Measurements from ENCODE around the gene SLC13A2. TPM values are rescaled to one million over a fixed set of nuclear protein-coding genes. Genes with fewer than 3 reads are reported as not detected.

Gene SLC13A2
- total RNA-seq, 2 experiments from 2014 or later: not detected

GRCh38 chr17:28503420-28503819, 30.0 kb downstream of the SLC13A2 start:
- ChIA-PET POLR2A (no interaction called here), CTCF (interaction anchor here (0.8 kb wide), 1 partner anchor 45 kb away, joined by 4 read pairs; no protein-coding TSS in a partner anchor)
- no peak for DNase-seq
- no peaks in the 10 kb centered on the region for H3K9me3 Mint-ChIP-seq
- intact Hi-C loops (cut with DNase I, micrococcal nuclease): no loop called here
- H3K27me3 ChIP-seq (ENCODE audit: control insufficient read depth in 1 of 2, insufficient read depth in 2 of 2, low read length in 2 of 2): peaks cover 0 to 8% of the 10 kb centered on the region in 2 experiments
- H3K27ac Mint-ChIP-seq: no peak overlapping the region
- H3K4me1 Mint-ChIP-seq (ENCODE audit: low read depth): no peaks in the 10 kb centered on the region
- TF ChIP-seq CTCF (IDR thresholded peaks at IDR 0.05): no peak
- H3K9me3 ChIP-seq (ENCODE audit: control insufficient read depth in 1 of 2, insufficient read depth in 1 of 2, low read length in 2 of 2): no peaks in the 10 kb centered on the region
- H3K4me3 Mint-ChIP-seq: no peak overlapping the region
- H3K36me3 ChIP-seq (ENCODE audit: insufficient read depth, low read length): no peaks in the 10 kb centered on the region
- H3K4me1 ChIP-seq (ENCODE audit: insufficient read depth, low read length): no peaks in the 10 kb centered on the region
- H3K27ac ChIP-seq (ENCODE audit: low read depth in 1 of 2, low read length in 2 of 2): no peak overlapping the region
- peaks cover 12% of the 10 kb centered on the region for H3K27me3 Mint-ChIP-seq
- no peaks in the 10 kb centered on the region for H3K36me3 Mint-ChIP-seq (ENCODE audit: low read depth)
- no peak for ATAC-seq (ENCODE audit: poor library complexity)
- H3K4me3 ChIP-seq (ENCODE audit: low read length): no peak overlapping the region

- Histone ChIP-seq H3K36me3 (ENCODE audit: insufficient read depth, low read length) (no peaks in the 10 kb centered on the region), H3K27ac (ENCODE audit: low read depth in 1 of 2, low read length in 2 of 2) (no peak within 1 kb of the TSS), H3K27me3 (ENCODE audit: control insufficient read depth in 1 of 2, insufficient read depth in 2 of 2, low read length in 2 of 2) (peaks cover 7 to 17% of the 10 kb centered on the region in 2 experiments), H3K4me3 (ENCODE audit: low read length) (no peak within 1 kb of the TSS), H3K9me3 (ENCODE audit: control insufficient read depth in 1 of 2, insufficient read depth in 1 of 2, low read length in 2 of 2) (no peaks in the 10 kb centered on the region), H3K4me1 (ENCODE audit: insufficient read depth, low read length) (no peaks in the 10 kb centered on the region)
- H3K4me3 Mint-ChIP-seq: no peak within 1 kb of the TSS
- H3K27me3 Mint-ChIP-seq: peaks cover 31% of the 10 kb centered on the region
- no peaks in the 10 kb centered on the region for H3K36me3 Mint-ChIP-seq (ENCODE audit: low read depth)
- ChIA-PET POLR2A (no interaction called here), CTCF (no interaction called here)
- H3K4me1 Mint-ChIP-seq (ENCODE audit: low read depth): no peaks in the 10 kb centered on the region
- no peaks in the 10 kb centered on the region for H3K9me3 Mint-ChIP-seq
- H3K27ac Mint-ChIP-seq: no peak within 1 kb of the TSS
- no peak for TF ChIP-seq CTCF (IDR thresholded peaks at IDR 0.05)
- DNase-seq: no peak
- intact Hi-C loops (cut with DNase I, micrococcal nuclease): no loop called here
- ATAC-seq (ENCODE audit: poor library complexity): no peak
Measured at GRCh38 chr17:28505986-28506665, 32.7 kb downstream of the SLC13A2 start, which contains the start of gene FOXN1. Gene FOXN1, plus strand, starts transcription at chr17:28506348. Its CDS starts 17,622 bp downstream, at chr17:28523970.

- Mint-ChIP-seq H3K9me3 (no peaks in the 10 kb centered on the region), H3K27ac (no peak overlapping the region), H3K36me3 (ENCODE audit: low read depth) (no peaks in the 10 kb centered on the region), H3K4me3 (no peak overlapping the region), H3K27me3 (peaks cover 32% of the 10 kb centered on the region), H3K4me1 (ENCODE audit: low read depth) (no peaks in the 10 kb centered on the region)
- Histone ChIP-seq H3K4me1 (ENCODE audit: insufficient read depth, low read length) (no peaks in the 10 kb centered on the region), H3K9me3 (ENCODE audit: control insufficient read depth in 1 of 2, insufficient read depth in 1 of 2, low read length in 2 of 2) (no peaks in the 10 kb centered on the region), H3K36me3 (ENCODE audit: insufficient read depth, low read length) (no peaks in the 10 kb centered on the region), H3K4me3 (ENCODE audit: low read length) (no peak overlapping the region), H3K27ac (ENCODE audit: low read depth in 1 of 2, low read length in 2 of 2) (no peak overlapping the region), H3K27me3 (ENCODE audit: control insufficient read depth in 1 of 2, insufficient read depth in 2 of 2, low read length in 2 of 2) (peaks cover 7 to 21% of the 10 kb centered on the region in 2 experiments)
- POLR2A ChIA-PET: no interaction called here
- DNase-seq (no peak), ATAC-seq (ENCODE audit: poor library complexity) (no peak)
- TF ChIP-seq CTCF (IDR thresholded peaks at IDR 0.05): no peak
- CTCF ChIA-PET: no interaction called here
- intact Hi-C loops (cut with DNase I, micrococcal nuclease): no loop called here
Measured at GRCh38 chr17:28506763-28507487, 33.5 kb downstream of the SLC13A2 start.
